K562 (cell line): ENCODE measurements around the gene CPLX3. TPM values are rescaled to one million over a fixed set of nuclear protein-coding genes. Genes with fewer than 3 reads are reported as not detected.
A peak's percentile ranks its signal among the peaks of the same experiment; 100 is the strongest.

Source experiments
- ATF4 ChIP-seq: fragments of 450-650 bp; formaldehyde crosslinking; IDR thresholded peaks from 2 replicates; pipeline ENCODE4 v1.4.0; 2022; ENCODE audit warnings: mild to moderate bottlenecking, moderate library complexity
- BRCA1 ChIP-seq, 2 experiments: fragments of 450-650 bp in 1 of 2; sonication (generic) in 1 of 2; formaldehyde crosslinking in 1 of 2; IDR thresholded peaks; 2 replicates each; pipeline versions ENCODE4 v1.5.0 to v1.6.1; 2017 to 2020; ENCODE audit warnings: mild to moderate bottlenecking in 1 of 2, missing genetic modification reagents in 1 of 2
- BRF1 ChIP-seq: IDR thresholded peaks from 3 replicates; pipeline ENCODE4 v1.6.1; 2011; ENCODE audit warnings: borderline replicate concordance, mild to moderate bottlenecking; ENCODE audit not compliant: insufficient read length; ENCODE audit errors: extremely low read depth
- CBX8 ChIP-seq: fragments of 200-600 bp; sonication (generic); IDR thresholded peaks from 2 replicates; pipeline ENCODE4 v1.6.1; 2012; ENCODE audit warnings: borderline replicate concordance, mixed run types, low read depth, mild to moderate bottlenecking, moderate library complexity, mixed read lengths, low read length, control low read depth, inconsistent platforms; ENCODE audit not compliant: poor library complexity, severe bottlenecking; ENCODE audit errors: extremely low read depth
- CEBPG ChIP-seq, 3 experiments: fragments of 200-800 bp in 1 of 3; sonication (Bioruptor generic) in 1 of 3; sonication (generic) in 1 of 3; formaldehyde crosslinking in 1 of 3; IDR thresholded peaks in 2 of 3; conservative IDR thresholded peaks in 1 of 3; 2 replicates each; pipeline versions ENCODE4 v1.6.1 to v1.8.0; 2016 to 2022; ENCODE audit warnings: missing compliant biosample characterization in 2 of 3, missing genetic modification characterization in 2 of 3, mild to moderate bottlenecking in 1 of 3, missing genetic modification reagents in 1 of 3
- CREM ChIP-seq: IDR thresholded peaks from 2 replicates; pipeline ENCODE4 v1.6.1; 2014; ENCODE audit warnings: antibody characterized with exemption, low read depth
- CTBP1 ChIP-seq: fragments of 450-650 bp; IDR thresholded peaks from 2 replicates; pipeline ENCODE4 v1.6.1; 2016; ENCODE audit warnings: borderline replicate concordance
- FOXJ2 ChIP-seq: fragments of 200-800 bp; sonication (Bioruptor generic); IDR thresholded peaks from 2 replicates; pipeline ENCODE4 v1.6.1; 2016; ENCODE audit warnings: missing genetic modification characterization, missing compliant biosample characterization
- GATAD2A ChIP-seq: fragments of 450-650 bp; IDR thresholded peaks from 2 replicates; pipeline ENCODE4 v1.6.1; 2017
- HDGF ChIP-seq: fragments of 450-650 bp; IDR thresholded peaks from 2 replicates; pipeline ENCODE4 v1.6.1; 2016
- ILK ChIP-seq: fragments of 450-650 bp; IDR thresholded peaks from 2 replicates; pipeline ENCODE4 v1.6.1; 2016; ENCODE audit warnings: missing genetic modification characterization, low read depth, mild to moderate bottlenecking, missing compliant biosample characterization, moderate library complexity, borderline replicate concordance
- MEF2A ChIP-seq: IDR thresholded peaks from 2 replicates; pipeline ENCODE4 v1.6.1; 2011; ENCODE audit warnings: low read depth, mild to moderate bottlenecking, low read length, moderate library complexity; ENCODE audit not compliant: control insufficient read depth
- MEF2D ChIP-seq: conservative IDR thresholded peaks from 2 replicates; pipeline ENCODE4 v1.6.1; 2016; ENCODE audit warnings: low read depth, missing genetic modification characterization, missing compliant biosample characterization
- SIRT6 ChIP-seq: IDR thresholded peaks from one replicate; pipeline ENCODE4 v1.6.1; 2012; ENCODE audit warnings: low read depth, mild to moderate bottlenecking, control low read depth, inconsistent platforms, low read length, moderate library complexity
- SMAD2 ChIP-seq: fragments of 150-350 bp; IDR thresholded peaks from 2 replicates; pipeline ENCODE4 v1.6.1; 2014; ENCODE audit warnings: low read depth, mild to moderate bottlenecking, low read length
- SRSF3 ChIP-seq: fragments of 200-400 bp; formaldehyde crosslinking; IDR thresholded peaks from 2 replicates; pipeline ENCODE4 v1.6.1; 2016; ENCODE audit warnings: mild to moderate bottlenecking, low read length, moderate library complexity; ENCODE audit not compliant: insufficient read depth
- WHSC1 ChIP-seq: IDR thresholded peaks from one replicate; pipeline ENCODE4 v1.6.1; 2012; ENCODE audit warnings: low read length, control low read depth, inconsistent platforms
- ZNF197 ChIP-seq: fragments of 200-800 bp; sonication (Bioruptor generic); IDR thresholded peaks from 2 replicates; pipeline ENCODE4 v1.6.1; 2016; ENCODE audit warnings: low read depth, missing genetic modification characterization, missing compliant biosample characterization
- ZNF212 ChIP-seq: fragments of 450-650 bp; formaldehyde crosslinking; IDR thresholded peaks from 2 replicates; pipeline ENCODE4 v1.4.0; 2020; ENCODE audit warnings: mild to moderate bottlenecking
- ZNF239 ChIP-seq: fragments of 250-450 bp; sonication (Bioruptor Pico); IDR thresholded peaks from 2 replicates; pipeline ENCODE4 v1.4.0; 2020; ENCODE audit warnings: mild to moderate bottlenecking
- ZNF3 ChIP-seq: fragments of 250-450 bp; sonication (Bioruptor Pico); IDR thresholded peaks from 2 replicates; pipeline ENCODE4 v1.5.0; 2021; ENCODE audit warnings: mild to moderate bottlenecking, moderate library complexity
- ZNF561 ChIP-seq: fragments of 450-650 bp; formaldehyde crosslinking; conservative IDR thresholded peaks from 2 replicates; pipeline ENCODE4 v1.4.0; 2020; ENCODE audit warnings: mild to moderate bottlenecking, moderate library complexity
- polyA plus RNA-seq, 8 experiments: library from polyadenylated mRNA; depleted of rRNA in 4 of 8; stranded (reverse) in 5 of 8; unstranded in 3 of 8; fragments of >200 nt; fragmentation: Nextera tagmentation in 2 of 8; fragmentation: Illumina TruSeq in 1 of 8; extraction: Ambion mirVana in 2 of 8; extraction: Trizol in 1 of 8; gene quantifications; 2 replicates each; pipeline versions ENCODE4 v1.2.1 to v1.2.3, GENCODE V29; 2011 to 2014; ENCODE audit warnings: inconsistent platforms in 1 of 8, missing spikeins in 1 of 8
- total RNA-seq, 7 experiments: library from RNA; depleted of rRNA in 6 of 7; stranded (reverse); fragments of >200 nt in 6 of 7; fragmentation: Illumina TruSeq in 2 of 7; extraction: Trizol in 2 of 7; gene quantifications; 2 replicates each; pipeline versions ENCODE4 v1.2.1 to v1.2.3, GENCODE V29; 2011 to 2021; ENCODE audit warnings: low replicate concordance in 1 of 7
- TF ChIP-seq, protein P1 (sequence below): fragments of 450-650 bp; IDR thresholded peaks from 2 replicates; pipeline ENCODE4 v1.6.1; 2016; ENCODE audit warnings: mild to moderate bottlenecking
- TF ChIP-seq, protein P2 (sequence below): sonication (generic); formaldehyde crosslinking; IDR thresholded peaks from 2 replicates; pipeline ENCODE4 v1.8.0; 2023; ENCODE audit warnings: mild to moderate bottlenecking, missing genetic modification reagents

CPLX3 gene
- total and polyA plus RNA-seq, 9 of the 15 experiments (the other 6 are each of a cell fraction or from before 2014, with no cell fraction given) = not detected

DNA sequence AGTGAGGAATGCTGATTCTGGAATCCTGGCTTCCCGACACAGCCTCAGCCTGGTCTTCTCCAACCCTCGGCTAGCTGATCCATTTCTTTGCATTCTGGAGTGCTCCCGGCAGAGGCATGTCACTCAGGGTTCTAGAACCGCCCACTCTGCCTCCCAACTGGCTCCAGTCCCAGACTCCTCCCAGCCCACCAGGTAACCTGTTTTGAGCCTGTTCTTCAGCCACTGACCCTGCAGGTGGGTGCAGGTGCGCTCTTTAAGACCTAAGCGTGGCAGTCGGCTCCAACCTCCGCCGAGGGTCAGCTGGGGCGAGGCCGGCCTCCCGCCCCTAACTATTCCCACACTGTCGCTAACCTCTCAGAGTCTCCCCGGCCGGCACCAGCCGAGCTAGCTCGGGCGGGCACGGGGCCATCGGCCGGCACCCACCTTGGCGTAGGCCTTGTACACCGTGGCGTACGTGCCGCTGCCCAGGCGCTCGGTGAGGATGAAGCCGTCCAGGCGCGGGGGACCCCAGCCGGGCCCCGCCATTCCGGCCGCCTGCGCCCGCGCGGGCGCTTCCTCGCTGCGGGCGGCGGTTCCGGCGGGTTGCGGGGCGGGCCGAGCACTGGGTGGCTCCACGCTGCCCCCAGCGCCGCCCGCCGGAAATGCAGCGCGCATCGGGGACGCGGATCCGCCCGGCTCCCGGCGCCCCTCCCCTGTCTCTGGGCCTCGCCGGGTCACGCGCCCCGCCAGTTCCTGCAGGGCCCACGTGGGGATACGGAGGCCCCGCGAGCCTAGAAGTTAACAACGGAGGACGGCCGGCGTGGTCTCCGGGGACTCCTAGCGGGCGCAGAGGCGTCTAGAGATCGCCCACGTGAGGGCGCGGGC is 16.4 kb downstream of the CPLX3 start, which contains the start of gene ULK3 (continued):
- TF ChIP-seq BRF1 (no peak), ATF4 (CRISPR knock-in tag) (no peak), SRSF3 (no peak), ZNF197 (CRISPR knock-in tag) (0 out of 2 replicates have a peak, but pooled peaks have one; percentile 37), SIRT6 (no peak), SMAD2 (no peak), CBX8 (no peak), CREM (peak; percentile 41; the same call in 1 of the 2 replicates), ZNF212 (no peak), CTBP1 (peak; percentile 86), MEF2D (no peak), ILK (tag) (no peak), CEBPG (CRISPR knock-in tag; IDR thresholded peaks at IDR 0.05) (no peak), CEBPG (tag; conservative IDR thresholded peaks at IDR 0.05 in 1 of 2, IDR thresholded peaks at IDR 0.05 in 1 of 2) (no peak), MEF2A (no peak), ZNF3 (no peak), FOXJ2 (tag) (no peak), HDGF (no peak), ZNF239 (CRISPR knock-in tag) (no peak), WHSC1 (no peak), ZNF561 (CRISPR knock-in tag) (no peak), BRCA1 (IDR thresholded peaks at IDR 0.05) (no peak), BRCA1 (CRISPR knock-in tag; IDR thresholded peaks at IDR 0.05) (no peak), GATAD2A (0 out of 2 replicates have a peak, but pooled peaks have one; percentile 68)
- TF ChIP-seq, protein P1, sequence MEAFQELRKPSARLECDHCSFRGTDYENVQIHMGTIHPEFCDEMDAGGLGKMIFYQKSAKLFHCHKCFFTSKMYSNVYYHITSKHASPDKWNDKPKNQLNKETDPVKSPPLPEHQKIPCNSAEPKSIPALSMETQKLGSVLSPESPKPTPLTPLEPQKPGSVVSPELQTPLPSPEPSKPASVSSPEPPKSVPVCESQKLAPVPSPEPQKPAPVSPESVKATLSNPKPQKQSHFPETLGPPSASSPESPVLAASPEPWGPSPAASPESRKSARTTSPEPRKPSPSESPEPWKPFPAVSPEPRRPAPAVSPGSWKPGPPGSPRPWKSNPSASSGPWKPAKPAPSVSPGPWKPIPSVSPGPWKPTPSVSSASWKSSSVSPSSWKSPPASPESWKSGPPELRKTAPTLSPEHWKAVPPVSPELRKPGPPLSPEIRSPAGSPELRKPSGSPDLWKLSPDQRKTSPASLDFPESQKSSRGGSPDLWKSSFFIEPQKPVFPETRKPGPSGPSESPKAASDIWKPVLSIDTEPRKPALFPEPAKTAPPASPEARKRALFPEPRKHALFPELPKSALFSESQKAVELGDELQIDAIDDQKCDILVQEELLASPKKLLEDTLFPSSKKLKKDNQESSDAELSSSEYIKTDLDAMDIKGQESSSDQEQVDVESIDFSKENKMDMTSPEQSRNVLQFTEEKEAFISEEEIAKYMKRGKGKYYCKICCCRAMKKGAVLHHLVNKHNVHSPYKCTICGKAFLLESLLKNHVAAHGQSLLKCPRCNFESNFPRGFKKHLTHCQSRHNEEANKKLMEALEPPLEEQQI = no peak
- TF ChIP-seq, protein P2, sequence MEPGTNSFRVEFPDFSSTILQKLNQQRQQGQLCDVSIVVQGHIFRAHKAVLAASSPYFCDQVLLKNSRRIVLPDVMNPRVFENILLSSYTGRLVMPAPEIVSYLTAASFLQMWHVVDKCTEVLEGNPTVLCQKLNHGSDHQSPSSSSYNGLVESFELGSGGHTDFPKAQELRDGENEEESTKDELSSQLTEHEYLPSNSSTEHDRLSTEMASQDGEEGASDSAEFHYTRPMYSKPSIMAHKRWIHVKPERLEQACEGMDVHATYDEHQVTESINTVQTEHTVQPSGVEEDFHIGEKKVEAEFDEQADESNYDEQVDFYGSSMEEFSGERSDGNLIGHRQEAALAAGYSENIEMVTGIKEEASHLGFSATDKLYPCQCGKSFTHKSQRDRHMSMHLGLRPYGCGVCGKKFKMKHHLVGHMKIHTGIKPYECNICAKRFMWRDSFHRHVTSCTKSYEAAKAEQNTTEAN = no peak
